Neural cell (in vitro differentiated cells): ENCODE data around the gene CHL1.

Experiments
- CTCF ChIP-seq: fragments of 450-650 bp; IDR thresholded peaks from 2 replicates; pipeline ENCODE4 v1.5.1; 2014; ENCODE audit warnings: antibody characterized with exemption, mild to moderate bottlenecking, moderate library complexity; ENCODE audit not compliant: poor library complexity, severe bottlenecking
- EP300 ChIP-seq: fragments of 450-650 bp; conservative IDR thresholded peaks from 2 replicates; pipeline ENCODE4 v1.6.1; 2014; ENCODE audit warnings: antibody characterized with exemption, mild to moderate bottlenecking, moderate library complexity; ENCODE audit not compliant: poor library complexity, severe bottlenecking
- POLR2AphosphoS5 ChIP-seq: IDR thresholded peaks from 2 replicates; pipeline ENCODE4 v1.6.1; 2012

- TF ChIP-seq POLR2AphosphoS5 (no peak), CTCF (no peak), EP300 (no peak)
Measured at GRCh38 chr3:440826-441225, 244.3 kb downstream of the CHL1 start.
